ENCODE results near the gene NDE1.
A peak's percentile ranks its signal among the peaks of the same experiment; 100 is the strongest.
"Not testable (repeated sequence)": the region's sequence is repeated elsewhere in the genome, so short reads cannot be mapped to it uniquely, and the experiment has no call there.

Gene NDE1

GRCh38 chr16:15621456-15621855 is 28.6 kb upstream of the NDE1 start:
- no peak for DNase-seq

- no peak for DNase-seq
These were observed 28.2 kb upstream of the NDE1 start for GRCh38 chr16:15621889-15622288.

GRCh38 chr16:15631730-15632409 is 18.2 kb upstream of the NDE1 start:
- DNase-seq: no peak

- no peak for DNase-seq
These were observed 14.1 kb upstream of the NDE1 start for GRCh38 chr16:15635926-15636325.

- DNase-seq: no peak
These were observed 13.6 kb upstream of the NDE1 start for GRCh38 chr16:15636392-15636873.

- DNase-seq: no peak
These were observed 10.9 kb upstream of the NDE1 start for GRCh38 chr16:15639061-15639568.

- DNase-seq: no peak
These were observed 9.1 kb upstream of the NDE1 start for GRCh38 chr16:15640966-15641365.

- DNase-seq: no peak
These were observed 8.1 kb upstream of the NDE1 start for GRCh38 chr16:15641753-15642556.

GRCh38 chr16:15642557-15643047 is 7.4 kb upstream of the NDE1 start:
- DNase-seq: no peak

GRCh38 chr16:15643048-15643945 is 6.7 kb upstream of the NDE1 start, which contains the start of gene MARF1:
MARF1 (minus strand) TSS chr16:15643154; CDS start chr16:15639233, 3,921 bp downstream.
- DNase-seq: peak; percentile 88

- no peak for DNase-seq
These were observed 6.1 kb upstream of the NDE1 start for GRCh38 chr16:15643946-15644250.

- no peak for DNase-seq
These were observed 5.6 kb upstream of the NDE1 start for GRCh38 chr16:15644267-15644961.

GRCh38 chr16:15644962-15645465 is 5.0 kb upstream of the NDE1 start:
- DNase-seq: peak; percentile 11

- DNase-seq: not testable (repeated sequence)
These were observed 3.3 kb upstream of the NDE1 start for GRCh38 chr16:15646557-15647293.

- DNase-seq: no peak
These were observed 2.6 kb upstream of the NDE1 start for GRCh38 chr16:15647294-15648014.

- no peak for DNase-seq
These were observed 1.8 kb upstream of the NDE1 start for GRCh38 chr16:15648135-15648730.

GRCh38 chr16:15649311-15649710 is 734 bp upstream of the NDE1 start:
- not testable (repeated sequence) for DNase-seq

- DNase-seq: no peak
These were observed 372 bp upstream of the NDE1 start for GRCh38 chr16:15649727-15650018.

- no peak for DNase-seq
These were observed 690 bp downstream of the NDE1 start for GRCh38 chr16:15650698-15651171.
